Activated CD4-positive, alpha-beta T cell treated with anti-CD3 and anti-CD28 coated beads for 36 hours (primary cell): ENCODE results near the gene WDFY2. TPM values are rescaled to one million over a fixed set of nuclear protein-coding genes. Genes with fewer than 3 reads are reported as not detected.
"Not testable (repeated sequence)": the region's sequence is repeated elsewhere in the genome, so short reads cannot be mapped to it uniquely, and the experiment has no call there.

Experiments
- ATAC-seq: fragments of 200-7000 bp; cut with Tn5 transposase; one replicate; pipeline ENCODE4 v1.10.0; 2021; ENCODE audit warnings: mild to moderate bottlenecking, moderate library complexity
- CTCF ChIA-PET: fragments of 350-600 bp; sonication (Branson Sonifier 250); formaldehyde crosslinking; loops from one replicate; lab custom pipeline; 2021; ENCODE audit warnings: antibody characterized with exemption; lab: Charles Lee
- POLR2A ChIA-PET: fragments of 350-600 bp; sonication (Branson Sonifier 250); formaldehyde crosslinking; loops from one replicate; lab custom pipeline; 2021; ENCODE audit warnings: antibody characterized with exemption, inconsistent platforms; lab: Charles Lee
- DNase-seq: peaks from one replicate; pipeline ENCODE4 v3.0.0-alpha.2; 2020
- H3K27ac Mint-ChIP-seq: one replicate; pipeline ENCODE4 v1.8.0; 2021; ENCODE audit warnings: mixed read lengths
- H3K27me3 Mint-ChIP-seq: one replicate; pipeline ENCODE4 v1.8.0; 2021; ENCODE audit warnings: mixed read lengths
- H3K36me3 Mint-ChIP-seq: one replicate; pipeline ENCODE4 v1.8.0; 2021; ENCODE audit warnings: low read depth, mixed read lengths
- H3K4me1 Mint-ChIP-seq: one replicate; pipeline ENCODE4 v1.8.0; 2021; ENCODE audit warnings: mixed read lengths
- H3K4me3 Mint-ChIP-seq: one replicate; pipeline ENCODE4 v1.8.0; 2021; ENCODE audit warnings: mild to moderate bottlenecking, moderate library complexity, mixed read lengths
- H3K9me3 Mint-ChIP-seq: one replicate; pipeline ENCODE4 v1.8.0; 2021; ENCODE audit warnings: low read depth, mixed read lengths
- intact Hi-C, 2 experiments: fragments of 100-400 bp; cut with DNase I in 1 of 2; cut with micrococcal nuclease in 1 of 2; formaldehyde crosslinking; loops; one replicate each; pipeline versions ENCODE4 v1.14.2 to v1.15.1; 2022 to 2024; cut with DNase I, micrococcal nuclease
- total RNA-seq, 2 experiments: library from RNA; stranded (reverse); gene quantifications; one replicate each; pipeline ENCODE4 v1.2.3, GENCODE V29; 2021

WDFY2 gene
- total RNA-seq, 2 experiments from 2014 or later: 7.4 to 9.5 TPM

GRCh38 chr13:51635137-51635878 lies 51.0 kb downstream of the WDFY2 start:
- CTCF ChIA-PET: interaction anchor here (0.6 to 1.0 kb wide), 3 partner anchors 10 to 50 kb away, joined by 3 read pairs; no protein-coding TSS in a partner anchor
- ATAC-seq (peak; percentile 49), DNase-seq (no peak)
- H3K4me3 Mint-ChIP-seq: peak overlapping the region; percentile 34
- H3K4me1 Mint-ChIP-seq: peaks cover 52% of the 10 kb centered on the region
- no peaks in the 10 kb centered on the region for H3K9me3 Mint-ChIP-seq
- H3K27me3 Mint-ChIP-seq: no peaks in the 10 kb centered on the region
- H3K36me3 Mint-ChIP-seq: no peaks in the 10 kb centered on the region
- peak overlapping the region; percentile 56 for H3K27ac Mint-ChIP-seq
- intact Hi-C loops: no loop called here
- POLR2A ChIA-PET: interaction anchor here (0.6 kb wide), 1 partner anchor 16 kb away, joined by 5 read pairs; no protein-coding TSS in a partner anchor

- no peak for DNase-seq
- Mint-ChIP-seq H3K36me3 (no peaks in the 10 kb centered on the region), H3K4me3 (no peak overlapping the region), H3K27me3 (no peaks in the 10 kb centered on the region), H3K27ac (no peak overlapping the region), H3K9me3 (no peaks in the 10 kb centered on the region), H3K4me1 (peaks cover 46% of the 10 kb centered on the region)
- no peak for ATAC-seq
- intact Hi-C loops: no loop called here
- POLR2A ChIA-PET: no interaction called here
- CTCF ChIA-PET: no interaction called here
Observed at GRCh38 chr13:51636349-51636890, 52.2 kb downstream of the WDFY2 start.

- DNase-seq: no peak
- Mint-ChIP-seq H3K27me3 (no peaks in the 10 kb centered on the region), H3K4me1 (peaks cover 35% of the 10 kb centered on the region), H3K9me3 (no peaks in the 10 kb centered on the region), H3K27ac (peak overlapping the region; percentile 15), H3K4me3 (no peak overlapping the region), H3K36me3 (no peaks in the 10 kb centered on the region)
- CTCF ChIA-PET: interaction anchor here (0.9 kb wide), 1 partner anchor 203 kb away, joined by 3 read pairs; no protein-coding TSS in a partner anchor
- ATAC-seq: no peak
- POLR2A ChIA-PET: no interaction called here
- intact Hi-C loops: no loop called here
Observed at GRCh38 chr13:51637852-51638215, 53.6 kb downstream of the WDFY2 start.

GRCh38 chr13:51638216-51638871 lies 54.1 kb downstream of the WDFY2 start:
- peaks cover 36% of the 10 kb centered on the region for H3K4me1 Mint-ChIP-seq
- ChIA-PET CTCF (interaction anchor here (0.9 kb wide), 1 partner anchor 204 kb away, joined by 3 read pairs; no protein-coding TSS in a partner anchor), POLR2A (no interaction called here)
- intact Hi-C loops: no loop called here
- H3K36me3 Mint-ChIP-seq: no peaks in the 10 kb centered on the region
- no peak overlapping the region for H3K4me3 Mint-ChIP-seq
- no peaks in the 10 kb centered on the region for H3K27me3 Mint-ChIP-seq
- ATAC-seq (no peak), DNase-seq (no peak)
- peak overlapping the region; percentile 15 for H3K27ac Mint-ChIP-seq
- H3K9me3 Mint-ChIP-seq: no peaks in the 10 kb centered on the region

DNA sequence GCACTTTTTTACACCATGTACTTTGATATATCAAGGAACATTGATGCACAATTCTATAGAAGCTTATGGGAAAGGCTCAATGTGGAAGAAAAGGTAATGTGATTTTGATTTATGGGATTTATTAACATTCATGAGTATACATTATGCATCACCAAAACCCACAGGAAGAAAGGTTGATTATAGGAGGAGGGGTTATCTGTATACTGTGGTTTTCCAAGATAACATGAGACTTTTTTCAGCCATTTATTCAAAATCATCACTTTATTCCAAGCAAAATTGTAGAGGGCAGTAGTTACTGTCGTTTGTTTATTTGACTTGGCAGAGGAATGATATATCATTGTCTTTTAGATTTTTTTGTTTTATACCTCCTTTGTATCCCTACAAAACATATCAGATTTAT lies 54.9 kb downstream of the WDFY2 start:
- Mint-ChIP-seq H3K4me1 (peaks cover 42% of the 10 kb centered on the region), H3K9me3 (no peaks in the 10 kb centered on the region), H3K27me3 (no peaks in the 10 kb centered on the region), H3K4me3 (no peak overlapping the region), H3K36me3 (no peaks in the 10 kb centered on the region), H3K27ac (no peak overlapping the region)
- ChIA-PET POLR2A (no interaction called here), CTCF (no interaction called here)
- intact Hi-C loops: no loop called here
- no peak for ATAC-seq
- DNase-seq: no peak

- intact Hi-C loops: loop anchor here in 1 of 2 experiments (10.0 kb wide), 1 partner anchor 124 kb away; no protein-coding TSS in a partner anchor
Observed at GRCh38 chr13:51640696-51641095, 56.4 kb downstream of the WDFY2 start.

DNA sequence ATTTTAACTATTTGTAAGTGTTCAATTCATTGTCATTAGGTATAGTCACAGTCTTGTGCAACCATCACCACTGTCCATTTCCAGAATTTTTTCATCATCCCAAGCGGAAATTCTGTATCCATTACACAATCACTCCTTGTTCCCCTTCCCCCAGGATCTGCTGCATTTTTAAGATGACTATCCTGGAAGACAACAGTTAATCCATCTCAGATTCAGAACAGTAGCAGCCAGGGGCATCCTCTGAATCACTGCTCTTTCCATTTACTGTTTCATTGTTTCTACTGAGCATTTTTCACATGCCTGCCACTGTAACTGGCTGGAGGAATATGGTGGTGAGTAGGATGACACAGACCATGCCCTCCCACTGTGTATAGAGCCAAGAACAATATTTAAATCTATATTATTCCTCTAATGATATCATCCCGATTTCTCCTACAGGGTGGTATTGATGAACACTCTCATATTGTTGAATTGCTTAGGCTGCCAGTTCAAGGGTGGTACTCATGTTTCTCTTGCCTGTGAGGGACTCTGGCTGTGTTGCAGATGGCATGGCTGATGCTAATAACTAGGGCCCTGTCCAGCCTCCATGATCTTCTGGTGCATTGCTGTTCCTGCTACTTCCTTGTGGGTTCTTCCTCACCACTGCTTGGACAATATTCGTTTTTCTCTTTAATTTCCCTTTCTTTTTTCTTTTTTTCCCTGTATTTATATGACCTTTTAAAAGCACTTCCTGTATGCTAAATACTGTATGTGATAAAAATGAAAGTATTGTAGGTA lies 59.0 kb downstream of the WDFY2 start:
- POLR2A ChIA-PET: no interaction called here
- Mint-ChIP-seq H3K9me3 (no peaks in the 10 kb centered on the region), H3K36me3 (peaks cover 8% of the 10 kb centered on the region), H3K27me3 (no peaks in the 10 kb centered on the region), H3K4me1 (peaks cover 46% of the 10 kb centered on the region), H3K27ac (peak overlapping the region; percentile 74), H3K4me3 (no peak overlapping the region)
- intact Hi-C loops: loop anchor here in 1 of 2 experiments (10.0 kb wide), 1 partner anchor 122 kb away; no protein-coding TSS in a partner anchor
- ATAC-seq (peak; percentile 57), DNase-seq (peak; percentile 21)
- CTCF ChIA-PET: no interaction called here

More at GRCh38 chr13:51640696-51641095, 56.4 kb downstream of the WDFY2 start:
- POLR2A ChIA-PET, H3K27ac Mint-ChIP-seq, DNase-seq, H3K36me3 Mint-ChIP-seq, ATAC-seq, H3K4me3 Mint-ChIP-seq, H3K9me3 Mint-ChIP-seq, H3K27me3 Mint-ChIP-seq: not testable (repeated sequence)
- CTCF ChIA-PET: interaction anchor here (0.6 to 1.2 kb wide), 2 partner anchors 15 to 571 kb away, joined by 3 read pairs; no protein-coding TSS in a partner anchor
- H3K4me1 Mint-ChIP-seq: peaks cover 46% of the 10 kb centered on the region

DNA sequence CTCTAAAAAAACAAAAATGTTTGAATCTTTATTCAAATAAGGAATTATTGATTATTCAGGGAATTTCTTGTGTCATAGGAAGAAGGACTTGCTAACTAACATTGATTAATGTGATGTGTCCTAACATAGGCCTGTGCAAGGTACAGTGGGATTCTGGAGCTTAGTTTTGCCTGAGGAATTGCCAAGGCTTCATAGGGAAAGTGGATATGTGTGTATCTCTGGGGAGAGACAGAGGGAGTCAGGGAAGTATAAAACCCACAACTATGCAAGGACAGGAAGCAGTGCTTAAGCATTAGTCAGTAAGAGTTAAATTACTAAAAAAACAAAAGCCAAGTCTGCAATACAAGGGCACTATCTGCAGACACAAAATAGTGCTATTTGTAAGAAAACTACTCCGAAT lies 59.6 kb downstream of the WDFY2 start:
- H3K4me1 Mint-ChIP-seq: peaks cover 45% of the 10 kb centered on the region
- H3K27ac Mint-ChIP-seq: peak overlapping the region; percentile 74

GRCh38 chr13:51644654-51645053 lies 60.4 kb downstream of the WDFY2 start:
- intact Hi-C loops: loop anchor here (1.0 to 10.0 kb wide), 3 partner anchors 59 to 120 kb away; partner anchors contain the start of gene WDFY2 (in 1 of the 2)
- H3K36me3 Mint-ChIP-seq: peaks cover 8% of the 10 kb centered on the region
- peaks cover 43% of the 10 kb centered on the region for H3K4me1 Mint-ChIP-seq
- no peaks in the 10 kb centered on the region for H3K9me3 Mint-ChIP-seq
- no peaks in the 10 kb centered on the region for H3K27me3 Mint-ChIP-seq
- DNase-seq (no peak), ATAC-seq (no peak)
- POLR2A ChIA-PET: interaction anchor here (0.6 to 1.9 kb wide), 8 partner anchors 10 to 190 kb away, joined by 3 to 7 read pairs (median 4); no protein-coding TSS in a partner anchor
- peak overlapping the region; percentile 90 for H3K27ac Mint-ChIP-seq
- H3K4me3 Mint-ChIP-seq: no peak overlapping the region
- CTCF ChIA-PET: interaction anchor here (0.6 to 1.4 kb wide), 8 partner anchors 10 to 153 kb away, joined by 3 to 6 read pairs (median 4); no protein-coding TSS in a partner anchor

More for the DNA sequence above, 59.6 kb downstream of the WDFY2 start:
- Mint-ChIP-seq H3K27me3 (no peaks in the 10 kb centered on the region), H3K9me3 (no peaks in the 10 kb centered on the region), H3K36me3 (peaks cover 8% of the 10 kb centered on the region), H3K4me3 (no peak overlapping the region)
- CTCF ChIA-PET: no interaction called here
- POLR2A ChIA-PET: no interaction called here
- no peak for ATAC-seq
- intact Hi-C loops: loop anchor here in 1 of 2 experiments (2.0 to 10.0 kb wide), 2 partner anchors 59 to 121 kb away; partner anchors contain the start of gene WDFY2
- no peak for DNase-seq

DNA sequence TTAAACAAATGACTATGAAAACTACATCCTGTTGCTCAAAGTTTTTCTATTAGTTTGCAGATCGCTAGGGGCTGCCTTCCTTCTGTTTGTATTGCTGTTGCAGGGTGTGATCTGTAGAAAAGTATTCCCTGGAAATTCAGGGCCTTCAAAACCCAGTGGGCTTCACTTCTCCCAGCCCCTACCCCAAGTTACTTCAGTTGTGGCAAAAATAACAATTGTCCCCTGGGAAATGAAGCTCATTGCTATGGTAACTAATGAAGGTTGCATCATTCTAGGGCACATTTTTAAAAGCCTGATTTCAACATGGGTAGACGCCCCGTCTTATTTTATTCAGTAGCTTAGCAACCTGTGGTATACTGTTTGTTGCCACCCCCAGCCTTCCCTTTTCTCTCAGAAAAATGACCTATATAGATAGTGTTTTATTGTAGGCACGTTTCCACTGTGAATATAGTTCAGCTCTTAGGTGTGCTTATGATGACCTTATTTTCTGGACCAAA lies 60.9 kb downstream of the WDFY2 start:
- peak overlapping the region; percentile 29 for H3K4me3 Mint-ChIP-seq
- peaks cover 43% of the 10 kb centered on the region for H3K4me1 Mint-ChIP-seq
- no peaks in the 10 kb centered on the region for H3K27me3 Mint-ChIP-seq
- ChIA-PET POLR2A (interaction anchor here (0.6 to 1.9 kb wide), 7 partner anchors 11 to 191 kb away, joined by 3 to 4 read pairs (median 4); no protein-coding TSS in a partner anchor), CTCF (interaction anchor here (0.6 to 1.4 kb wide), 8 partner anchors 9 to 153 kb away, joined by 3 to 6 read pairs (median 4); no protein-coding TSS in a partner anchor)
- DNase-seq (peak; percentile 24), ATAC-seq (peak; percentile 48)
- peaks cover 8% of the 10 kb centered on the region for H3K36me3 Mint-ChIP-seq
- peak overlapping the region; percentile 90 for H3K27ac Mint-ChIP-seq
- H3K9me3 Mint-ChIP-seq: no peaks in the 10 kb centered on the region
- intact Hi-C loops: loop anchor here (1.0 to 10.0 kb wide), 3 partner anchors 60 to 120 kb away; partner anchors contain the start of gene WDFY2 (in 1 of the 2)
